ENCODE results near the gene KCNMA1. TPM values are rescaled to one million over a fixed set of nuclear protein-coding genes. Genes with fewer than 3 reads are reported as not detected.

Gene KCNMA1
- total RNA-seq, 1 experiment from 2014 or later: 0.70 TPM

DNA sequence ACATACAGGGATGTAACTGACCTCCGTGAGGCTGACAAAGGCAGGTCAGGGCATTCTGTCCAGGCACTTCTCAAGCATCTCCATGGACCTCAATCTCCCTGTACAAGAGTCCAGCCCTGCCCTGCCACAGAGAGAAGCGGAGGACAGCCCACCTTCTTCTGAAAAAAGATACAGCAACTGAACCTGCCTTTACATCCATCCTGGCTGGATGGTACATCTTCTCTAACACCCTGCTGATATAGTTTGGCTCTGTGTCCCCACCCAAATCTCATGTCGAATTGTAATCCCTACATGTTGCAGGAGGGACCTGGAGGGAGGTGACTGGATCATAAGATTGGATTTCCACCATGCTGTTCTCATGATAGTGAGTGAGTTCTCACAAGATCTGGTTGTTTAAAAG, 40.5 kb upstream of the KCNMA1 start:
- Histone ChIP-seq H4K20me1 (ENCODE audit: insufficient read depth) (no peaks in the 10 kb centered on the region), H3K27ac (no peak overlapping the region), H3F3A (ENCODE audit: insufficient read depth, low read depth) (no peaks in the 10 kb centered on the region), H3K9me2 (ENCODE audit: insufficient read depth) (no peaks in the 10 kb centered on the region), H3K9me3 (ENCODE audit: insufficient read depth, low read depth) (no peaks in the 10 kb centered on the region), H2AFZ (no peak overlapping the region), H3K36me3 (ENCODE audit: low read depth) (no peaks in the 10 kb centered on the region), H3K4me3 (no peak overlapping the region), H3K27me3 (ENCODE audit: insufficient read depth, low read depth) (no peaks in the 10 kb centered on the region), H3K4me1 (replicated peaks; ENCODE audit: insufficient read depth) (no peaks in the 10 kb centered on the region), H3K79me2 (ENCODE audit: low read depth) (no peaks in the 10 kb centered on the region), H3K4me2 (no peak overlapping the region)
- DNase-seq: no peak
- intact Hi-C loops (cut with micrococcal nuclease; ENCODE audit: unreplicated experiment): no loop called here
- POLR2A ChIA-PET (ENCODE audit: unreplicated experiment): no interaction called here
- CTCF ChIA-PET: no interaction called here
- no peak for TF ChIP-seq EZH2 (IDR thresholded peaks at IDR 0.05; ENCODE audit: low read depth)
- TF ChIP-seq, protein P1, sequence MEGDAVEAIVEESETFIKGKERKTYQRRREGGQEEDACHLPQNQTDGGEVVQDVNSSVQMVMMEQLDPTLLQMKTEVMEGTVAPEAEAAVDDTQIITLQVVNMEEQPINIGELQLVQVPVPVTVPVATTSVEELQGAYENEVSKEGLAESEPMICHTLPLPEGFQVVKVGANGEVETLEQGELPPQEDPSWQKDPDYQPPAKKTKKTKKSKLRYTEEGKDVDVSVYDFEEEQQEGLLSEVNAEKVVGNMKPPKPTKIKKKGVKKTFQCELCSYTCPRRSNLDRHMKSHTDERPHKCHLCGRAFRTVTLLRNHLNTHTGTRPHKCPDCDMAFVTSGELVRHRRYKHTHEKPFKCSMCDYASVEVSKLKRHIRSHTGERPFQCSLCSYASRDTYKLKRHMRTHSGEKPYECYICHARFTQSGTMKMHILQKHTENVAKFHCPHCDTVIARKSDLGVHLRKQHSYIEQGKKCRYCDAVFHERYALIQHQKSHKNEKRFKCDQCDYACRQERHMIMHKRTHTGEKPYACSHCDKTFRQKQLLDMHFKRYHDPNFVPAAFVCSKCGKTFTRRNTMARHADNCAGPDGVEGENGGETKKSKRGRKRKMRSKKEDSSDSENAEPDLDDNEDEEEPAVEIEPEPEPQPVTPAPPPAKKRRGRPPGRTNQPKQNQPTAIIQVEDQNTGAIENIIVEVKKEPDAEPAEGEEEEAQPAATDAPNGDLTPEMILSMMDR (conservative IDR thresholded peaks at IDR 0.05): no peak
- no TSS peak for BruUV-seq (replicated peaks)

DNA sequence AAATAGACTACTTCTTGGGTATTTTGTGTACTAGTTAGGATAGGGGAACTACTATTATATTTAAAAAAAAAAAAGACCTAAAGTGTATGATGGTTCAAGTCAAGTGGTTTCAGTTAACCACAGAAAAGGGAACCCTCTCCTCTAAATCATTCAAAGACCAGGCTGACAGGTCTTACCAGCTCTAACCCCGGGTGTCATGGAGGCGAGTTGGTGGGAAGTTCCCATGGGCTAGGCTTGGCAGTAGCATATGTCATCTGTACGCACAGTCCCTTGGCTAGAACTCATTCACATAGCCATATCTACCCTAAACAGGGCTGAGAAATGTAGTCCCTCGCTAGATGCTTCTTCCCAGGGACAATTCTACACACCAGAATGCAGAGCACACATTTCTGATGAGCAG, 37.7 kb upstream of the KCNMA1 start:
- H3K4me3 ChIP-seq: no peak overlapping the region
- no peaks in the 10 kb centered on the region for H4K20me1 ChIP-seq (ENCODE audit: insufficient read depth)
- TF ChIP-seq EZH2 (IDR thresholded peaks at IDR 0.05; ENCODE audit: low read depth): no peak
- TF ChIP-seq, protein P1 (conservative IDR thresholded peaks at IDR 0.05): no peak
- no peaks in the 10 kb centered on the region for H3K36me3 ChIP-seq (ENCODE audit: low read depth)
- POLR2A ChIA-PET (ENCODE audit: unreplicated experiment): no interaction called here
- BruUV-seq (replicated peaks): no TSS peak
- no peaks in the 10 kb centered on the region for H3F3A ChIP-seq (ENCODE audit: insufficient read depth, low read depth)
- no peak overlapping the region for H3K4me2 ChIP-seq
- intact Hi-C loops (cut with micrococcal nuclease; ENCODE audit: unreplicated experiment): no loop called here
- 0 out of 2 replicates have a peak, but pooled peaks cover 10% of the 10 kb centered on the region for H3K27me3 ChIP-seq (ENCODE audit: insufficient read depth, low read depth)
- H3K9me3 ChIP-seq (ENCODE audit: insufficient read depth, low read depth): no peaks in the 10 kb centered on the region
- H3K79me2 ChIP-seq (ENCODE audit: low read depth): no peaks in the 10 kb centered on the region
- CTCF ChIA-PET: no interaction called here
- H3K27ac ChIP-seq: no peak overlapping the region
- DNase-seq: no peak
- H2AFZ ChIP-seq: no peak overlapping the region
- no peaks in the 10 kb centered on the region for H3K9me2 ChIP-seq (ENCODE audit: insufficient read depth)
- no peaks in the 10 kb centered on the region for H3K4me1 ChIP-seq (replicated peaks; ENCODE audit: insufficient read depth)

DNA sequence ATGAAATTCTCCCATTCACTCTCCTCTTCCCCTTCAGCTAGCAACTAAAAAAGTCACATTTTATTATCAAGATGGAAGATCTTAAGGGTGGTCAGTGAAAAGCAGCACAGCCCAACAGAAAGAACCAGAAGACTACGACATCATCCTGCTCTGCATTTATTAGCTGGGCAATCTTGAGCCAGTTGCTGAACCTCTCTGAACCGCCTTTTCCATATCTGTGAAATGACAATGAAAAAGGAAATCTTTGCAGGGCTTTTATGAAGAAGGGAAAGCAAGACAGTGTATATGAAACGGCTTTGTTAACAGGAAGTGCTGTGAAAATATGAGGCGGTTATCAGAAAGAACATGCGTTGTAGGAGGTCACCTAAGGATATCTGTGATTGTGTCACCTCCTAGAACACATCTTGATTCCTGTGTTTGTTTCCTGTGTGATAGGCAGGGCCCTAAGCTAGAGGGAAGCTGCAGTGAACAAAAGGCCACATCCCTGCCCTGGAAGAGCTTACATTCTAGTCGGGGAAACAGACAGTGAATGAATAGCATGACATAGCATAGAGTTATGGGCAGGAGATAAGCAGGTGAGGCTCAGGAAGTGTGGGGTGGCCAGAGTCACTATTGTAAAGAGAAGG, 36.0 kb upstream of the KCNMA1 start:
- H3F3A ChIP-seq (ENCODE audit: insufficient read depth, low read depth): no peaks in the 10 kb centered on the region
- no peaks in the 10 kb centered on the region for H3K9me3 ChIP-seq (ENCODE audit: insufficient read depth, low read depth)
- H2AFZ ChIP-seq: no peak overlapping the region
- no TSS peak for BruUV-seq (replicated peaks)
- no peak overlapping the region for H3K4me3 ChIP-seq
- no peaks in the 10 kb centered on the region for H3K79me2 ChIP-seq (ENCODE audit: low read depth)
- H3K27ac ChIP-seq: no peak overlapping the region
- no peaks in the 10 kb centered on the region for H4K20me1 ChIP-seq (ENCODE audit: insufficient read depth)
- POLR2A ChIA-PET (ENCODE audit: unreplicated experiment): no interaction called here
- no peak for TF ChIP-seq EZH2 (IDR thresholded peaks at IDR 0.05; ENCODE audit: low read depth)
- TF ChIP-seq, protein P1 (conservative IDR thresholded peaks at IDR 0.05): no peak
- H3K4me1 ChIP-seq (replicated peaks; ENCODE audit: insufficient read depth): no peaks in the 10 kb centered on the region
- DNase-seq: no peak
- CTCF ChIA-PET: no interaction called here
- no peaks in the 10 kb centered on the region for H3K36me3 ChIP-seq (ENCODE audit: low read depth)
- H3K27me3 ChIP-seq (ENCODE audit: insufficient read depth, low read depth): 0 out of 2 replicates have a peak, but pooled peaks cover 18% of the 10 kb centered on the region
- intact Hi-C loops (cut with micrococcal nuclease; ENCODE audit: unreplicated experiment): no loop called here
- no peaks in the 10 kb centered on the region for H3K9me2 ChIP-seq (ENCODE audit: insufficient read depth)
- no peak overlapping the region for H3K4me2 ChIP-seq

Data from PC-9 (cell line).